ENCODE measurements around the gene FNTB.

DNA sequence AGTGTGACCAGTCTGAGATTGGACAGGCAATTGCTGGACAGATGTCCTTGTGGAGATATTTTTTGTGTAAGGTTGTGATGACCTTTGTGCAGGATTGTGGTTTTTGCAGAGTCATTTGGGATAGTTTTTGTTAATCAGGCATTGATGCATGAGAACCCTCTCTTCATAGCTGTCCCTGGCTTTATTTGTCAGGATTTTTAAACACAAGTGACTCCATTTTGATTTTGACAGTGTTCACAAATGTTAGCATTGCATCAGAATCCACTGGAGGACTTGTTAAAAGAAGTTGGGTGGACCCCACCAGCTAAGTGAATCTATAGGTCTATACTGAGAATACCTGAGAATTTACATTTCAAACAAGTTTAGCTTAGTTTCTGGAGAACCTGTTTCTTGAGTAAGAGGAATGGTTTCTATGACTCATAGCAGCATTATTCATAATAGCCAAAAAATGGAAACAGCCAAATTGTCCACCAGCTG, 11.8 kb downstream of the FNTB start:
- TF ChIP-seq POLR2A (IDR thresholded peaks at IDR 0.05) (no peak), CTCF (IDR thresholded peaks at IDR 0.05) (no peak)

All from lower leg skin (tissue), 3 donors.